ENCODE results near the gene HNRNPR.
A peak's percentile ranks its signal among the peaks of the same experiment; 100 is the strongest.
"Not testable (repeated sequence)": the region's sequence is repeated elsewhere in the genome, so short reads cannot be mapped to it uniquely, and the experiment has no call there.

The HNRNPR gene

GRCh38 chr1:23344111-23344986, at the start of gene HNRNPR:
Gene HNRNPR (minus strand): TSS chr1:23344284. CDS start chr1:23341008, 3,276 bp downstream.
- peak; percentile 99 for DNase-seq

GRCh38 chr1:23393706-23394105, 49.6 kb upstream of the HNRNPR start:
- DNase-seq = no peak

DNA sequence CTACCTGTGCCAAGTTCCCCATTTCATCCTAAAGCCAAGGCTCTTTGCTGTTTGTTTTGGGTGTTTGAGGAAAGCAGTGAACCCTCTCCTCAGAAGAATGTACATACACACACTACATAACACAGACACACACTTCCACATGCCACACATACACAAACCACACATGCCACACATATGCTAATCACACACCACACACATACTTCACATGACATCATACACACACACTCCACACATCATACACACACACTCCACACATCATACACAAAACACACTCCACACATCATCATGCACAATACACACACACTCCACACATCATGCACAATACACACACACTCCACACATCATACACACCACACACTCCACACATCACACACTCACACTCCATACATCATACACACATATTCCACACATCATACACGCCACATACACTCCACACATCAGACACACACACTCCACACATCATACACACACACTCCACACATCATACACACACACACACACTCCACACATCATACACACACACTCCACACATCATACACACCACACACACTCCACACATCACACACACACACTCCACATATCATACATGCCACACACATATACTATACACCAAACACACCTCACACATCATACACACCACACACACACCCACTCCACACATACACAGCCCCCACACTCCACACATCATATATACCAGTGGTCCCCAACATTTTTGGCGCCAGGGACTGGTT, 48.2 kb upstream of the HNRNPR start:
- DNase-seq = no peak

- DNase-seq = no peak
Observed at GRCh38 chr1:23389837-23390321, 45.8 kb upstream of the HNRNPR start.

- DNase-seq = no peak
Observed at GRCh38 chr1:23387494-23387893, 43.4 kb upstream of the HNRNPR start.

DNA sequence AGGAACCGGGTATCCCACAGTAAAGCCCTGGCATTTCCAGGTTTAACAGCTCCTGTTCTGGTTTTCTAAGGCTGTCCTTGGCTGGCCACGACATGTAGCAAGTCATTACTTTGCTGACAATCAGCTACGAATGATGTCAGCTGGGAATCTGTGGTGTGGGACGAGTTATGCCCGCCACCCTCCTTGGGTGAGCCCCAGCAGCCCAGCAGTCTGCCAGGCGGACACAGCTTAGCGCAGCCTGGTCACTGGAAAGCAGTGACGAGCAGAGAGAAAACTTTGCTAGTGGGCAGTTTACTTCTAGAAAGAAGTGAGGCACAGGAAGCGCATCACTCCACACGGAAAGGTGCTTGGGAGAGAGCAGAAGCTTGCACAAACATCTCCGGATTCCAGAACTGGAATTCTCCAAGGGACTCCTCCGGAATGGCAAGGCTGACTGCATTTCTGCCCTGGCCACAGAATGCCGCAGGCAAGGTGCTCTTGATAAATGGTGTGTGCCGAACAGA, 41.1 kb upstream of the HNRNPR start:
- no peak for DNase-seq

- DNase-seq = no peak
Observed at GRCh38 chr1:23384312-23385058, 40.4 kb upstream of the HNRNPR start.

GRCh38 chr1:23383577-23384311, 39.7 kb upstream of the HNRNPR start:
- no peak for DNase-seq

DNA sequence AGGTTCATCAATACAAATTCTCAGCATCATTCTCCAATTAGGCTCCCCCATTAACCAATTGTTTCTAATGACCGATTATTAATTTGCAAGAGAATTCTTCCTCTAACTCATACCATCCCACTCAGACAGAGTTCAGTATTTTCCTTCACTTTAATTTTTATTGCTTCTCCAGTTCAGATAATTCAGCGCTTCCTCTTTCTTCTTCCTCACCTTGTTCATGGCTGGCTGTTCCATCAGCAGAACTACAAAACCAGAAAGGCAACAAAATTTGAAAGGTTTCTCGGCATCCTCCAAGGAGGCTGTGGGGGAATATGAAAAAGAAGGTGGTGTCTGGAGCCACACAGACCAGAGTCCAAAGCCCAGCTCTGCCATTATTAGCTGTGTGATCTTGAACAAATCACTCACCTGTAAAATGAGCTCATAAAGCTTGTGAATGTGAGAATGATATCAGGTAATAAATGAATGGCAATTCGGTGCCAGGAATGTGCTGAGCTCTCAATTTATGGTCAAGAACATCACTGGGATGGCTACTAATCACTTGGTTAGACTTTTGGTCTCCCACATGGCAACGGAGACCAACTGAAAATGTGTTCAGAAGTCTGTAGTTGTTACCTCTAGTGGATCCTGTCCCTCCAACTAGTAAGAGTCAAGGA, 37.3 kb upstream of the HNRNPR start:
- DNase-seq = no peak

GRCh38 chr1:23380719-23381118, 36.6 kb upstream of the HNRNPR start:
- no peak for DNase-seq

GRCh38 chr1:23380236-23380635, 36.2 kb upstream of the HNRNPR start:
- DNase-seq = not testable (repeated sequence)

- DNase-seq = no peak
Observed at GRCh38 chr1:23376890-23377811, 33.1 kb upstream of the HNRNPR start.

DNA sequence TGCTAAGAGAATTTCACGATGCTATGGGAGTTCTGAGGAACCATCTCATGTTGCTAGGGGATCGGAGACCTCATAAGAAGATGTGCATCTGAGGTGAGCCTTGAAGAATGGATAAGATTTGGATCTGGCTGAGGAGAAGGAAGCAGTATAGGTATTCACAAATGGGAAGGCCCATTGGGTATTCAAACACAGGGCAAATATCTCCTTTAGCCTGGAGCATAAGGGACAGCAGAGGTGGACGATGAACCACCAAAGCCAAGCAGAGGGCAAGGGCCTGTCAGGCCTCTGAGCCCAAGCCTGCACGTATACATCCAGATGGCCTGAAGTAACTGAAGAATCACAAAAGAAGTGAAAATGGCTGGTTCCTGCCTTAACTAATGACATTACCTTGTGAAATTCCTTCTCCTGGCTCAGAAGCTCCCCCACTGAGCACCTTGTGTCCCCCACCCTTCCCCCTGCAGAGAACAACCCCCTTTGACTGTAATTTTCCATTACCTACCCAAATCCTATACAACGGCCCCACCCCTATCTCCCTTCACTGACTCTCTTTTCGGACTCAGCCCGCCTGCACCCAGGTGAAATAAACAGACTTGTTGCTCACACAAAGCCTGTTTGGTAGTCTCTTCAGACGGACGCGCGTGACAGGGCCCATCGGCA, 30.1 kb upstream of the HNRNPR start:
- not testable (repeated sequence) for DNase-seq

GRCh38 chr1:23371987-23372880, 28.1 kb upstream of the HNRNPR start:
- DNase-seq = no peak

DNA sequence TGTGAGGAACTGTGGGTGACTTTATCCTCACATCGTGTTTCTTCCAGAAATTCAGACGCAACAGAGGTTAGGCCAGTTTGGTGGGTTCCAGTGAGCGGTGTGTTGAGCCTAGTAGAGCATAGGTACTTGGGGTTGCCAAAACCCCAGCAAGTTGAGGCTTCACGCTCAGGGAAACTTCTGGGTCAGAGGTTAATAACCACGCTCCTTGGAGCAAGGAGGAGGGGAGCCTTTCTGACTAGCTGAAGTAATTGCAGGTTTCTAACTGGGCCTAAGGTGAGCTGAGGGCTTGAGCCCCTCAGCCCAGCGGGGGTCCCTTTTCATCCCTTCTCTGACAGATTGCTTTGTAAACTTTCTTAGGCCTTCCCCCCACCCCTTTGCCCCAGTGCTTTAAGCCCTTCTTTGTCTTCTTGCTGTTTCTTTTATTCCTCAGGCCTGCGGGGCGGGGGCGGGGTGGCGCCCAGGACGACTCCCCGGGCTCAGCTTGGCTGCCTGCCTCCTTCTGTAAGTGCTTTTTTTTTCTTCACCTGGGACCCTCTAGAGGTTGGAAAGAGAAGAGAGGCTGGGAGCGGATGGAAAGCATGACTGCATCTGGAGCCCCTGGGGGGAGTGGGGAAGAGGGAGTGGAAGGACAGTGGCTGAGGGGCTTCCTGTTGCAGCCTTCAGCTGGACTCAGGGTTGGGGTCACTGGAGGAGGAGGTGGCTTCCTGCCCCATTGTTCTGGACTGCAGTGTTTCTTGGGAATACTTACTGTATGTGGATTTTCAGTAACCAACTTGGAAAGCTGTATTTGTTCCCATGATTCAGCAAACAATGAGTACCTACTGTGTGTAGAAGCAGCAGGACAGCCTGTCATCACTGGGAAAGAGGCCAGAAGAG, 26.9 kb upstream of the HNRNPR start:
- DNase-seq = no peak

DNA sequence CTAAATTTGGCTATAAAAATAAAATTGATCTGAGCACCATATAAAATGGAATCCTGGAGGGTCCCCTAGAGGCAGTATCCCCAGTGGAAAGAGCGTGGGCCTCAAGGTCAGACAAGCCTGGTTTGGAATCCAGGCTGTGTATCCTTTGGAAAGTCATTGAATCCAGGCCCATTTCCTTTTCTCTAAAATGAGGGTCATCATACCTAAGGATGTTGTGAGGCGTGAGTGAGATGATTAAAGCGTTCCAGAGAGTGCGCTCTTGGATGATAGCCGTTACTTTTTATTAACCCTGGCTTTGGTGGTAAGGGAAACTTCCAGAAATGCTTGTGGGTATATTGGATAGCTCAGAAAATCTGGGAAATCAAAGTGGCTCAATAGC, 26.2 kb upstream of the HNRNPR start:
- no peak for DNase-seq

- DNase-seq = peak; percentile 11 to 15
Observed at GRCh38 chr1:23369335-23370013, 25.4 kb upstream of the HNRNPR start, which contains the start of gene ZNF436. Gene ZNF436 (minus strand): TSS chr1:23369836. CDS start chr1:23368005, 1,831 bp downstream.
